Cerebellar cortex (tissue), 1 donor: Measurements from ENCODE around the gene PHAF1.
A peak's percentile ranks its signal among the peaks of the same experiment; 100 is the strongest.

Source experiments
- DNase-seq: peaks from one replicate; pipeline ENCODE4 v3.0.0-alpha.2; 2015; ENCODE audit warnings: low spot score

Gene PHAF1

DNA sequence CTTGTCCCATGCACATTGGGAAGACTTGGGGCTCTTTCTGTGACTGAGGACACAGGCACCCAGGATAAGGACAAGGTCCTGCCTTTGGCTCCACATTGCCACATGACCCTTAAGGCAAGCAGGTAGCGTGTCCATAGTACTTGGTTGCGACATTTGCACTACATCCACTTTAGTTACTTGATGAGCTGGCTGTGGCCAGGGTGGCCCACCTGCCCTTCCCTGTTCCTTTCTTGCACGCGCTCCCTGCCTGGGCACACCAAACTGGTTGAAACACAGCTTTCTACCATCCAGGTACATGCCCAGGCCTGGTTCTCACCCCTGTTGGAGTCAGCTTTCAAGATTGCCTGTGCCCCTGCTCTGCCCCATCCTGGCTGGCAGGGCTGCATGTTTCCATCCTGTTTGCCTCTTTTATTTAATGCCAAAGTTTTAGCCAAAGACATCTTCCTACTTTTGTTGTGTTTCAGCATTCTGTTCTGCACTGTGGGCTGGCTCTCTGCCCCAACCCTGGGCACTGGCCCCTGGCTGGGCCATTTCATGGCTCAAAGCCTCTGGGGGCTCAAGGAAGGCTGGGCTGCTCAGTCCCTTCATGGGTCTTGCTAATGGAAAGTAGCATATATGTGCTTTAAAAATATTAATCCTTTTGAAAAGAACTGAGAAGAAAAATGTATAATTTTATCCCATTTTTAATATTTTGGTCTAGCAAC is 37.8 kb downstream of the PHAF1 start:
- DNase-seq = no peak

DNA sequence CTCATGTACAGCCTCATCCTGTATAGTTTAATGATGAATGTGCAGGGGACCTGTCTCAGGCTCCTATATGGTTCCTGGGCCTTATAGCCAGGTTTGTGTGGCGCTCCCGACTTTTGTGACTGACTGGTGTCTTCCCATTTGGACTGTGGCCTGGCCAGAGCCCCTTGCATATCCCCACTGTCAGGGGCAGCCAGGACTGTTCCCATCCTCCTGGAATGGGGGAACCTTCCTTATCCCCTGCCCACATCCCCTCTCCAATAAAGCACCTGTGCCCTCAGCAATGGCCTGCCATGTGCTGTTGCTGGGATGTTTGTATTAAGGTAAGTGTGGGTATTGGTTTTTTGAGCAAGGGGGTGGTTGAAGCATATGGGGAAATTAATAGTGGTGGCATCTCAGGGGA is 38.5 kb downstream of the PHAF1 start:
- no peak for DNase-seq

DNA sequence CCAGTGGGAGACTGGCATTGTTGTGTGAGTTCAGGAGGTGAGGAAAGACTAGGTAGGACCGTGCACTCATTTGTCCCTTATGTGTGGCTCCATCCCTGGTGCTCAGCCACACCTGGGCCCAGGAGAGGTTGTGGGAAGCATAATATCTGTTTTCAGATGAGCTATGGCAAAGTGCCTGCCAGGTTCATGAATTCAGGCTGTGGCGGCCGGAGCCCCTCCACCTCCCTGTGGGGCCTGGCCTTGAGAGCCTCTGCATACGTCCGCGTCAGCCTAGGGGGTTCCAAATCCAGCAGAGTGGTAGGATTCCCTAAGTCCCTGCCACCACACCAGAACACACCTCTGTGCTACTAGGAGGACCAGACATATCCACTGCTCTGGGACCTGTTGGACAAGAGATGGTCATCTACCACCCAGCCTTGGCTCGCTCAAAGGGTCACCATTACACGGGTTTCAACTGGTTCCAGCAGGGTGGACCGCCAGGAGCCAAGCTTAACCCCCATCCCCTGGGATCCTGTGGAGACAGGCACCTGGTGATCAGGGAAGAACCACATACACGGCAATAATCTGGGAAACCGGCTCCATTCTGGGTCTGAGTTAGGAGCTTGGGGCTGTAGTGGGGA is 39.0 kb downstream of the PHAF1 start:
- DNase-seq = no peak

- DNase-seq = no peak
Observed at GRCh38 chr16:67149276-67150046, 39.7 kb downstream of the PHAF1 start.

- no peak for DNase-seq
Observed at GRCh38 chr16:67150047-67150832, 40.5 kb downstream of the PHAF1 start.

GRCh38 chr16:67150833-67151396 is 41.2 kb downstream of the PHAF1 start, which contains the start of gene B3GNT9:
Gene B3GNT9, minus strand, starts transcription at chr16:67150998. Its CDS starts 513 bp downstream, at chr16:67150485.
- no peak for DNase-seq

- no peak for DNase-seq
Observed at GRCh38 chr16:67151431-67152097, 41.8 kb downstream of the PHAF1 start.

DNA sequence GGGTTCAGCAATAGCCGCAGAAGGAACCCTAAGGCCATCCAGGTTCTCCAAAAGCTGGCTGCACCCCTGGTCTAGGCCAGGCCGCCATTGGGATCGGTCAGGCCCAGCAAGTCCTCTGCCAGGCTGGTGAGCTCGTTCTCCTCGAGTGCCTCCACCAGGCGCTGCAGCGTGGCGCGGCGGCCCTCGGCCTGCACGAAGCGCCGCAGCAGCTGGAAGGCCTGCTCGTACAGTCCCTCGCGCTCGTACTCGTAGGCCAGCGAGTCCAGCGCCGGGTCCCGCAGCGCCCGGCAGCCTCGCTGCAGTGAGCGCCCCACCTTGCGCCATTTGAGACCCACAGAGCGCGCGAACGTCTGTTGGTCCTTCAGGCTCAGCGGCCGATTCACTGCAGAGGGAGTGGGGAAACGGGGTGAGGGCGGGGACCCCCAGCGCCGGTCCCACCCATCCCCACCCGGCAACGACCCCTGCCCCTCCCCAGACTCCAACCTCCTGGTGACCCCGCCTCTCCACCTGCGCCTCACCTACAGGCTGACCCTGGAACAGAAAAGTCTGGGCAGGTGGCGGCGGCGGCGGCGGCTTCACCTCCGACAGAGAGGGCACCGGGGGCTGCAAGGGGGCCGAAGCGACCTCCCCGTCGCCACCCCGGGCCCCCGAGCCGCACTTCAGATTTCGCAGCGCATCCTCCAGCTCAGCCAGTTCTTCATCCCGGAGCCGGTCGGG is 45.0 kb downstream of the PHAF1 start:
- DNase-seq = no peak

- no peak for DNase-seq
Observed at GRCh38 chr16:67155295-67156142, 45.8 kb downstream of the PHAF1 start.

GRCh38 chr16:67156143-67156844 is 46.6 kb downstream of the PHAF1 start:
- no peak for DNase-seq

DNA sequence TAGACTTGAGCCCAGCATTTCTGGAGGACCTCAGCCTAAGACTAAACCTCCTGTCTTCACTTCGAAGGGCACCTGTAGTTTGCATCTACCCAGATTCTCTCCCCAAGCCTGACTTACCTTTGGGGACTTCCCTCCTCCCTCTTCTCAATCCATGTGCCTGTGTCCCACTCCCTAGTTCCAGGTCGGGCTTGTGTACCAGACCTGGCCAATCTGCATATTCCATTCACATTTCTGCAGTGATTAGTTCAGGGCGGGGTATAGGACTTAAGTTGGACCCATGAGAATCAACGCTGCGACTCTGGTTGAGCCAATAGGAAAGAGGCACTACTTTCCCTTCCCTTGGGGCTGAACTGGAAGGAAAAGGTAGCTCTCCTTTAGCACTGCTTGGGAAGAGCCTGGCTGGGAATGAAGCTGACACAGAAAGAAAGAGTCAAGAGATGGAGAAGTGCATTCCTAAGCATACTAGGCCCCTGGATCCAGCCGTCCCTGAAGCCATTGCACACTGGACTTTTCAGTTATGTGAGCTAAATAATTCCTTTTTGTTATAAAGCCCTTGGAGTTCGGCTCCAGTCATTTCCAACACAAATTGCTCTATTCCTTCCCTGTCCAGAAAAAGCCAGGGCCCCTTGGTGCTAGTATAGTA is 47.5 kb downstream of the PHAF1 start:
- DNase-seq = no peak

DNA sequence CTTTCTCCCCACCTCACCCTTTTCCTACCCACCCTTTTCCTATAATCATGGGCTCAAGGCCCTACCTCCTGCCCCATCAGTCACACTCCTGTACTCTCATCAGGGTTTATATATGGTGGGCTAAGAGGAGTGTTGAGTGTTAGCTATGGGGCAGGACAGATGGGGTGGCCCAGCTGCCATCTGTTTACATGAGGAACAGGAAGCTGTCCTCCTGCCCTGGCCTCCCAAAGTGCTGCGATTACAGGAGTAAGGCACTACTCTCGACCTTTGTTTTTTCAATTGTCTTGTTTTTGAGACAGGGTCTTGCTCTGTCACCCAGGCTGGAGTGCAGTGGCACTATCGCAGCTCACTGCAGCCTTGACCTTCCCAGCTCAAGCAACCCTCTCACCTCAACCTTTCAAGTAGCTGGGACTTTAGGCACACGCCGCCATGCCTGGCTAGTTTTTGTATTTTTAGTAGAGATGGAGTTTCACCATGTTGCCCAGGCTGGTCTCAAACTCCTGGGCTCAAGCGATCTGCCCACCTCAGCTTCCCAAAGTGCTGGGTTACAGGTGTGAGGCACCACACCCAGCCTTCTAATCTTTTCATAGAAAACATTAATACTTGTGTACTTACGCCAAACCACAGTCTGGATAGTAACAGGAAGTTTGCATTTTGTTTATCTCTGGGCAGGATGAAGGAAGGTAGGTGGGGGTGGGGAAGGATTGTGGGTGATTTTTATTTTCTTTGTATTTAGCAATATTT is 48.3 kb downstream of the PHAF1 start:
- no peak for DNase-seq

DNA sequence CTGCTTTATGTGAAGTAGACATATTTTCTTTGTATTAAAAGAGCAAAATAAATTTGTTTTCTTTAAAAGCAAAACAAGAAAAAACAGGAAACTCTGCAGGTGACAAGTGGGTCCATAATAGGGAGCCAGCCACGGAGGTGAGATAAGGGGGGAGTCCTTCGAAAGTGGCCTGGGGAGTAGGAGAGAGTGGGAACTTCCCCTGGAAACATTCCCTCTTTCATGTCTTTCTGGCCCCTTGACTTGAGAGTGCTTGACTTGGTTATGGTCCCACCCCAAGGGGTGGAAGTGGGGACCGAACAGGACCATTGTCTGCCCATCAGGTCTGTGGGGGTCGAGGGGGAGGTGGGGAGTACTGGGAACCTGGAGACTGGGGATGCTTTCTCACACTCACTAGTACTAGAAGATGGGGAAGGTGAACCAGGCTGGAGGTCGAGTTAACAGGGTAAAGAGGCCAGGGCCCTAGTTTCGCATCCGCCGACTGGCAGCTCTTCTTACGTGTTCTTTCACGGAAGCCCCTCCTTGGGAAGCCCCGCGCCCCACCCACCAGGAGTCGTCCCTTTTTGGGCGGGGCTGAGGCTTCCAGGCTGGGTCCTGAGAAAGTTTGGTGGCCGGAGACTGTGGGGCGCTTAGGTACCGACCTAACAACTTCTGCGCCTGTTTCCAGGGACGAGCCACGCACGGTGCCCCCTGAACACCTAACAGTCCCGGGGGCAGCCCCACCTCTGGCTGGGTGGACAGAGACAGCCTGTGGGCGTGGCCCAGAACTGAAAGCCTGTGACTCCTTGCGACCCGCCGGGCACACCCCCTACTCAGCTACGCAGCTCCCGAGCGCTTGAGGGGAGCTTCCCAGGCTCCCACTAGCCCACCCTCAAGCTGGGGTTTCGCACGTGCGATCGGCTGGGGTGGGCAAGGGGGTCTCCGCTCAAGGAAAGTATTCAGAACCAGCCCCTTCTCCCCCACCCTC is 49.2 kb downstream of the PHAF1 start:
- DNase-seq = no peak

GRCh38 chr16:67161595-67162058 is 51.9 kb downstream of the PHAF1 start:
- peak; percentile 79 for DNase-seq

- peak; percentile 73 for DNase-seq
Observed at GRCh38 chr16:67162506-67163163, 52.9 kb downstream of the PHAF1 start.
